HFFc6 (cell line): ENCODE measurements around the gene CARMIL3. TPM values are rescaled to one million over a fixed set of nuclear protein-coding genes. Genes with fewer than 3 reads are reported as not detected.
A peak's percentile ranks its signal among the peaks of the same experiment; 100 is the strongest.

ENCODE experiments used
- DNase-seq: peaks from one replicate; pipeline ENCODE4 v3.0.0-alpha.2; 2018
- H3K27ac Mint-ChIP-seq: 2 replicates; pipeline ENCODE4 v1.8.0; 2020; ENCODE audit warnings: mild to moderate bottlenecking, mixed read lengths
- H3K27me3 Mint-ChIP-seq: 2 replicates; pipeline ENCODE4 v1.8.0; 2021; ENCODE audit warnings: mild to moderate bottlenecking, moderate library complexity, mixed read lengths; ENCODE audit not compliant: insufficient read depth
- H3K36me3 Mint-ChIP-seq: 2 replicates; pipeline ENCODE4 v1.8.0; 2021; ENCODE audit warnings: low read depth, mixed read lengths
- H3K4me1 Mint-ChIP-seq: 2 replicates; pipeline ENCODE4 v1.8.0; 2020; ENCODE audit warnings: low read depth, mixed read lengths
- H3K4me3 Mint-ChIP-seq: 2 replicates; pipeline ENCODE4 v1.8.0; 2020; ENCODE audit warnings: mild to moderate bottlenecking, moderate library complexity, mixed read lengths
- H3K9me3 Mint-ChIP-seq: 2 replicates; pipeline ENCODE4 v1.8.0; 2020; ENCODE audit warnings: mild to moderate bottlenecking, mixed read lengths
- total RNA-seq, 6 experiments: library from RNA; stranded (reverse); fragmentation: NEBNext Ultra II Directional; extraction: Animal tissue kit (Norgen Biotek cat#: 25700); gene quantifications; 2 replicates in 1 of 6; 3 replicates in 5 of 6; pipeline ENCODE4 v1.2.3, GENCODE V29; 2021
- TF ChIP-seq, protein P1 (sequence below): fragments of 200-600 bp; sonication (generic); IDR thresholded peaks from 2 replicates; pipeline ENCODE4 v1.5.0; 2021; ENCODE audit warnings: antibody characterized with exemption, mild to moderate bottlenecking

CARMIL3 gene
- total RNA-seq, 6 experiments from 2014 or later, result not detected

DNA sequence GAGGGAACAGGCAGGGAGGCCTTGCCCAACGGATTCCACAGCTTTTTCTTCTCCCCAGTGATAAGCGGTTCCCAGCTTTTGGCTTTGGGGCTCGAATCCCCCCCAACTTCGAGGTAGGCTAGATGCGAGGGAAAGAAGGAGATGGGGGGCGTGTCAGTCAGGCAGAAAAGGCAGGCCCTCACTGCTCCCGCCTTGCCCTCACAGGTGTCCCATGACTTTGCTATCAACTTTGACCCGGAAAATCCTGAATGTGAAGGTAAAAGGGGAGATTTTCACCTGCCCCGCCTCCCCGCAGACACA, 24.4 kb downstream of the CARMIL3 start:
- Mint-ChIP-seq H3K36me3 (no peaks in the 10 kb centered on the region), H3K27me3 (peaks cover 35% of the 10 kb centered on the region), H3K4me3 (no peak overlapping the region), H3K4me1 (no peaks in the 10 kb centered on the region), H3K9me3 (no peaks in the 10 kb centered on the region), H3K27ac (no peak overlapping the region)
- TF ChIP-seq, protein P1, sequence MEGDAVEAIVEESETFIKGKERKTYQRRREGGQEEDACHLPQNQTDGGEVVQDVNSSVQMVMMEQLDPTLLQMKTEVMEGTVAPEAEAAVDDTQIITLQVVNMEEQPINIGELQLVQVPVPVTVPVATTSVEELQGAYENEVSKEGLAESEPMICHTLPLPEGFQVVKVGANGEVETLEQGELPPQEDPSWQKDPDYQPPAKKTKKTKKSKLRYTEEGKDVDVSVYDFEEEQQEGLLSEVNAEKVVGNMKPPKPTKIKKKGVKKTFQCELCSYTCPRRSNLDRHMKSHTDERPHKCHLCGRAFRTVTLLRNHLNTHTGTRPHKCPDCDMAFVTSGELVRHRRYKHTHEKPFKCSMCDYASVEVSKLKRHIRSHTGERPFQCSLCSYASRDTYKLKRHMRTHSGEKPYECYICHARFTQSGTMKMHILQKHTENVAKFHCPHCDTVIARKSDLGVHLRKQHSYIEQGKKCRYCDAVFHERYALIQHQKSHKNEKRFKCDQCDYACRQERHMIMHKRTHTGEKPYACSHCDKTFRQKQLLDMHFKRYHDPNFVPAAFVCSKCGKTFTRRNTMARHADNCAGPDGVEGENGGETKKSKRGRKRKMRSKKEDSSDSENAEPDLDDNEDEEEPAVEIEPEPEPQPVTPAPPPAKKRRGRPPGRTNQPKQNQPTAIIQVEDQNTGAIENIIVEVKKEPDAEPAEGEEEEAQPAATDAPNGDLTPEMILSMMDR, result no peak
- no peak for DNase-seq

DNA sequence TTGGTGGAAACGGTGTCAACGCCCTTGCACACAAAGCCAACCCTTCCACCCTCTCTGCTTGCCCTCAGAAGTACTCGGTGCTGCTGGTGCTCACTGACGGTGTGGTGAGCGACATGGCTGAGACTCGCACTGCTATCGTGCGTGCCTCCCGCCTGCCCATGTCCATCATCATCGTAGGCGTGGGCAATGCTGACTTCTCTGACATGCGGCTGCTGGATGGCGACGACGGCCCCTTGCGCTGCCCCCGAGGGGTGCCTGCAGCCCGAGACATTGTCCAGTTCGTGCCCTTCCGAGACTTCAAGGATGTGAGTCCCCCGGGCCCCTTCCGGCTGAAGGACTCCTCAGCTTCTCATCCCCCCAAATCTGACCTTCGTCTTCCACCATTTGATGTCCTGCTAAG, 25.3 kb downstream of the CARMIL3 start:
- Mint-ChIP-seq H3K4me1 (no peaks in the 10 kb centered on the region), H3K4me3 (no peak overlapping the region), H3K36me3 (no peaks in the 10 kb centered on the region), H3K9me3 (no peaks in the 10 kb centered on the region), H3K27me3 (peaks cover 38% of the 10 kb centered on the region), H3K27ac (no peak overlapping the region)
- TF ChIP-seq, protein P1, result no peak
- DNase-seq, result no peak

DNA sequence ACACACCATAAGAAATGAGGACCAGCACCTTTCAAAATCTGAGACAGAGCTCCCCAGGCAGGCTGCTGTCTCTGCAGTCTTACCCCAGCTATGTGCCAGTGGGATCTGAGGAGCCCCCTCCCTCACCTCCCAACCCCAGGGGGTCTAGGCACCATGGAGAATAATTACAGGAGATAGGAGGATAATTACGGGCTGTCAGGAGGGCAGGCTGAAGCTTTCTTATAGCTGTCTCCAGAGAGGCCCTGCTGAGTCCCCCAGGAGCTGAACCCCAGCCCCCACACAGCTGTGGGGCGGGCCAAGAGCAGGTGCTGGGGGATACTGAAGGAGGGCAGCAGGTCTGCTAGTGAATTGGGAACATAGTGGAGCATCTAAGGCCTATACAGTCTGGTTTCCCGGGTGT, 26.3 kb downstream of the CARMIL3 start:
- Mint-ChIP-seq H3K4me3 (no peak overlapping the region), H3K9me3 (no peaks in the 10 kb centered on the region), H3K4me1 (no peaks in the 10 kb centered on the region), H3K27ac (no peak overlapping the region), H3K36me3 (no peaks in the 10 kb centered on the region), H3K27me3 (peaks cover 42% of the 10 kb centered on the region)
- TF ChIP-seq, protein P1, result no peak
- no peak for DNase-seq

DNA sequence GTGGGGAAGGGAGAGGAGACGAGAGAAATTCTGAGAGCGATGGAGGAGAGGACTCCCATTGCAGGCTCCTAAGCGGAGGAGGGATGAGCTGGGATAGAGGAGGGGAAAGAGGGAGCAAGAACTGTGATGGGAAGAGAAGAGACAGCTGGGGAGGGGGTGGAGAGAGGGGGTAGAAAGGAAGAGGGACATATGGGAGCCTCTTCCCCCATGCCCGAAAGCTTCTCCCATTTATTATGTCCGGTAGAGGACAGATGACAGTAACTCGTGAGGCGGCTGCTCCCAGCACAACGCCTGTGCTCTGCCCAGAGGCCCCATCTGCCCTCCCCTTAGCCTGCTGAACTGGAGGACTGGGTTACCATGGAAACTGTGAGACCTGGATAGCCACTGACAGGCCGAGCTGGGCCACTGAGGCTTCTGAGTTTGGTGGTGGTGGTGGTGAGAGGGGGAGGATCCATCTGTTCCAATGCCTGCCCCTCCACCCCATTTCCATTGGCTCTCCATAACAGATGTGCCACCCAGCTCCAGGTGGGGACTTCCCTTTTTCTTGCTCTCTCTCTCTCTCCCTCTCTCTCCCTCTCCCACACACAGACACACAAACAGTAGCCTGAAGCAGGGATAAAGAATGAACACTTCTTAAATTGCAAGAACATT, 27.8 kb downstream of the CARMIL3 start:
- H3K4me3 Mint-ChIP-seq, result no peak overlapping the region
- TF ChIP-seq, protein P1, result no peak
- H3K27me3 Mint-ChIP-seq, result peaks cover 37% of the 10 kb centered on the region
- H3K36me3 Mint-ChIP-seq, result no peaks in the 10 kb centered on the region
- no peaks in the 10 kb centered on the region for H3K9me3 Mint-ChIP-seq
- H3K4me1 Mint-ChIP-seq, result no peaks in the 10 kb centered on the region
- H3K27ac Mint-ChIP-seq, result no peak overlapping the region
- DNase-seq, result no peak

DNA sequence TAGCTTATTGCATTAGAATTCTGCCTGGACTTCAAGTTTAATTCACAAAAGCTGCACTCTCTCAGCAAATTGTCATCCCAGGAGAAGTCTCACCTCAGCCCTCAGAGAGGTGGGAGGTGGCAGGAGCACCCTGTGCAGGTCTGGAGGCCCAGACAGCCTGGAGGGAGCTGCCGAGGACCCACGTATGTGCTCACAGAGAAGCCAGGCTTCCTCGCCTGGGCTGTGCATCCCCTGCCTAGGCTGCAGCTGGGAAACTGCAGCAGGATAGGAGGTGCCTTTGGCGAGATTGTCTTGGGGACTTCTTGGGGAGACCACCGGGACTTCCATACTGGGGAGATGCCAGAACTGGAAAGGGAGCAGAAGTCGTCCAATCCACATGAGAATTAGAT, 28.3 kb downstream of the CARMIL3 start:
- no peaks in the 10 kb centered on the region for H3K4me1 Mint-ChIP-seq
- TF ChIP-seq, protein P1, result no peak
- H3K4me3 Mint-ChIP-seq, result peak overlapping the region; percentile 30; the same call in 1 of the 2 replicates
- no peaks in the 10 kb centered on the region for H3K9me3 Mint-ChIP-seq
- H3K27me3 Mint-ChIP-seq, result peaks cover 42% of the 10 kb centered on the region
- no peaks in the 10 kb centered on the region for H3K36me3 Mint-ChIP-seq
- DNase-seq, result no peak
- H3K27ac Mint-ChIP-seq, result no peak overlapping the region
